Heart right ventricle (tissue), 16 donors: ENCODE results near the gene PCSK6. TPM values are rescaled to one million over a fixed set of nuclear protein-coding genes. Genes with fewer than 3 reads are reported as not detected.
"Not testable (repeated sequence)": the region's sequence is repeated elsewhere in the genome, so short reads cannot be mapped to it uniquely, and the experiment has no call there.

Experiments
- ATAC-seq, 8 donors: fragments of 200-7000 bp; cut with Tn5 transposase; one replicate each; pipeline ENCODE4 v1.9.1; 2020; ENCODE audit warnings: mild to moderate bottlenecking in 8 of 8, moderate library complexity in 8 of 8, moderate number of reproducible peaks in 1 of 8
- DNase-seq, 2 donors: peaks; one replicate each; pipeline ENCODE4 v3.0.0-alpha.2; 2020
- H3K27ac ChIP-seq, 10 donors: fragments of 200-600 bp; sonication (generic) in 2 of 10; one replicate each; pipeline versions ENCODE4 v1.5.0 to v1.8.0; 2020 to 2022; ENCODE audit warnings: mild to moderate bottlenecking in 3 of 10
- H3K27me3 ChIP-seq, 7 donors: fragments of 200-600 bp; one replicate each; pipeline ENCODE4 v1.8.0; 2021 to 2022; ENCODE audit warnings: mild to moderate bottlenecking in 2 of 7
- H3K36me3 ChIP-seq, 9 donors: fragments of 200-600 bp; sonication (generic) in 1 of 9; one replicate each; pipeline versions ENCODE4 v1.5.0 to v1.8.0; 2020 to 2022; ENCODE audit warnings: mild to moderate bottlenecking in 2 of 9
- H3K4me1 ChIP-seq, 9 donors: fragments of 200-600 bp; sonication (generic) in 1 of 9; one replicate each; pipeline versions ENCODE4 v1.5.0 to v1.8.0; 2020 to 2022; ENCODE audit warnings: mild to moderate bottlenecking in 4 of 9
- H3K4me3 ChIP-seq, 10 donors: fragments of 200-600 bp; sonication (generic) in 2 of 10; one replicate each; pipeline versions ENCODE4 v1.5.0 to v1.8.0; 2020 to 2022; ENCODE audit warnings: mild to moderate bottlenecking in 7 of 10, moderate library complexity in 2 of 10
- H3K9me3 ChIP-seq, 11 donors: fragments of 200-600 bp in 10 of 11; sonication (generic) in 2 of 11; one replicate each; pipeline versions ENCODE4 v1.5.0 to v1.8.0; 2013 to 2022; ENCODE audit warnings: mild to moderate bottlenecking in 2 of 11, control low read depth in 1 of 11, moderate library complexity in 1 of 11
- CTCF ChIP-seq, 9 donors: fragments of 200-600 bp; sonication (generic) in 2 of 9; IDR thresholded peaks; one replicate each; pipeline versions ENCODE4 v1.5.0 to v1.8.0; 2021 to 2022; ENCODE audit warnings: antibody characterized with exemption in 9 of 9, mild to moderate bottlenecking in 5 of 9, moderate library complexity in 1 of 9
- WGBS, 2 donors: extraction: QIAGEN DNeasy Blood & Tissue Kit; methylation state at CpG; one replicate each; pipeline ENCODE4 v1.1.7; 2013; ENCODE audit warnings: inconsistent platforms in 1 of 2; 5-methylcytosine and 5-hydroxymethylcytosine counted together
- intact Hi-C, 10 donors: fragments of 100-400 bp; cut with DNase I; formaldehyde crosslinking; loops; one replicate each; pipeline versions ENCODE4 v1.11.1 to v1.14.2; 2022
- polyA plus RNA-seq, 2 donors: library from polyadenylated mRNA; stranded (reverse); fragments of 200-250 nt; gene quantifications; one replicate each; pipeline ENCODE4 v1.2.3, GENCODE V29; 2013
- total RNA-seq, 10 donors: library from RNA; stranded (reverse); fragmentation: NEBNext Ultra II Directional in 3 of 10; extraction: Animal tissue kit (Norgen Biotek cat#: 25700) in 3 of 10; gene quantifications; one replicate each; pipeline versions ENCODE4 v1.2.1 to v1.2.4, GENCODE V29; 2021 to 2023
- donor health status: Arrhythmogenic right ventricular cardiomyopathy.
- donor health status: ischemic (EF 13 %, LVEDD 7.1; RV severe dilation, severe dysfunction).
- donor health status: healthy with polysubstance abuse.
- donor health status: DM: no; HTN: yes; CAD: no.
- donor health status: DM: no; HTN: no; CAD: no.
- donor health status: ischemic (EF 25% LVEDD 6.9; RV normal size, moderate dysfunction).
- donor health status: ischemic (EF 25% LVEDD 5.7; RV mildly dilated, moderate dysfunction).
- donor health status: healthy.
- donor health status: DM: yes; HTN: yes; CAD: no.
- donor health status: Ischemic cardiomyopathy.
- donor health status: ischemic (EF 35%, LVEDD 5.7; RV mildly dilated, moderate dysfunction).
- donor health status: nonischemic (EF 11% LVEDD 7.7; RV severe dilation, severe dysfunction).
- donor health status: DM: yes; HTN: yes; CAD: no.
- donor health status: PGD.
- donor health status: ischemic (EF 29% LVEDD 5.4; RV normal size, mild dysfunction).
- donor health status: nonischemic (EF 23%, LVEDD 6.1; RV moderate dilation, normal function).

PCSK6 gene
- total and polyA plus RNA-seq, 12 donors: 4.6 to 34.0 (median 21.7) TPM

- TF ChIP-seq CTCF (IDR thresholded peaks at IDR 0.05): no peak
- intact Hi-C loops: no loop called here
- no peaks in the 10 kb centered on the region for H3K27me3 ChIP-seq
- 89 to 97% methylated on average over 5 of the region's 5 CpGs for WGBS, 2 donors
- DNase-seq: no peak
- no peak overlapping the region for H3K4me3 ChIP-seq
- no peaks in the 10 kb centered on the region for H3K4me1 ChIP-seq
- H3K27ac ChIP-seq: no peak overlapping the region
- peaks cover 0 to 20% (median 0%) of the 10 kb centered on the region in 9 donors for H3K36me3 ChIP-seq
- no peaks in the 10 kb centered on the region for H3K9me3 ChIP-seq
- ATAC-seq: no peak
Measured at GRCh38 chr15:101407439-101407838, 82.1 kb downstream of the PCSK6 start.

GRCh38 chr15:101406526-101407195 lies 82.8 kb downstream of the PCSK6 start:
- Histone ChIP-seq H3K27ac (no peak overlapping the region), H3K4me3 (no peak overlapping the region), H3K9me3 (no peaks in the 10 kb centered on the region), H3K27me3 (no peaks in the 10 kb centered on the region), H3K36me3 (peaks cover 0 to 20% (median 0%) of the 10 kb centered on the region in 9 donors), H3K4me1 (no peaks in the 10 kb centered on the region)
- no peak for DNase-seq
- intact Hi-C loops: no loop called here
- 79 to 84% methylated on average over 20 of the region's 20 CpGs for WGBS, 2 donors
- no peak for TF ChIP-seq CTCF (IDR thresholded peaks at IDR 0.05)
- ATAC-seq: peak in 2 of 8 donors; percentile 19 to 23

- no peaks in the 10 kb centered on the region for H3K9me3 ChIP-seq
- no peak for DNase-seq
- H3K36me3 ChIP-seq: peaks cover 0 to 26% (median 0%) of the 10 kb centered on the region in 9 donors
- intact Hi-C loops: no loop called here
- no peak overlapping the region for H3K4me3 ChIP-seq
- no peak for ATAC-seq
- H3K4me1 ChIP-seq: no peaks in the 10 kb centered on the region
- H3K27me3 ChIP-seq: no peaks in the 10 kb centered on the region
- 74 to 78% methylated on average over 12 of the region's 12 CpGs for WGBS, 2 donors
- H3K27ac ChIP-seq: no peak overlapping the region
- no peak for TF ChIP-seq CTCF (IDR thresholded peaks at IDR 0.05)
Measured at GRCh38 chr15:101406036-101406435, 83.5 kb downstream of the PCSK6 start.

GRCh38 chr15:101404245-101404644 lies 85.3 kb downstream of the PCSK6 start:
- DNase-seq (no peak), ATAC-seq (no peak)
- 97 to 98% methylated on average over 6 of the region's 6 CpGs for WGBS, 2 donors
- intact Hi-C loops: no loop called here
- Histone ChIP-seq H3K36me3 (peaks cover 0 to 18% (median 0%) of the 10 kb centered on the region in 9 donors), H3K4me1 (no peaks in the 10 kb centered on the region), H3K27me3 (peaks cover 0 to 3% (median 0%) of the 10 kb centered on the region in 7 donors), H3K27ac (no peak overlapping the region), H3K9me3 (no peaks in the 10 kb centered on the region), H3K4me3 (no peak overlapping the region)
- no peak for TF ChIP-seq CTCF (IDR thresholded peaks at IDR 0.05)

GRCh38 chr15:101402883-101403282 lies 86.6 kb downstream of the PCSK6 start:
- H3K36me3 ChIP-seq: peaks cover 0 to 20% (median 0%) of the 10 kb centered on the region in 9 donors
- H3K27ac ChIP-seq, H3K4me3 ChIP-seq, intact Hi-C loops, H3K9me3 ChIP-seq, ATAC-seq, H3K4me1 ChIP-seq, DNase-seq, H3K27me3 ChIP-seq: not testable (repeated sequence)
- 84 to 95% methylated on average over 1 of the region's 4 CpGs for WGBS, 2 donors
